ENCODE measurements around the gene ABO.
"Not testable (repeated sequence)": the region's sequence is repeated elsewhere in the genome, so short reads cannot be mapped to it uniquely, and the experiment has no call there.

The ABO gene

GRCh38 chr9:133276001-133276884, 1.2 kb upstream of the ABO start:
- H3K4me3 ChIP-seq (ENCODE audit: low read depth, low read length), result no peak overlapping the region

GRCh38 chr9:133274236-133275104, 531 bp downstream of the ABO start:
- TF ChIP-seq CTCF (IDR thresholded peaks at IDR 0.05; ENCODE audit: low read depth, low read length), result no peak
- no peak overlapping the region for H3K4me3 ChIP-seq (ENCODE audit: low read depth, low read length)

More at GRCh38 chr9:133276001-133276884, 1.2 kb upstream of the ABO start:
- no peak for TF ChIP-seq CTCF (IDR thresholded peaks at IDR 0.05; ENCODE audit: low read depth, low read length)

GRCh38 chr9:133273819-133274218, 1.2 kb downstream of the ABO start:
- no peak for TF ChIP-seq CTCF (IDR thresholded peaks at IDR 0.05; ENCODE audit: low read depth, low read length)
- H3K4me3 ChIP-seq (ENCODE audit: low read depth, low read length), result no peak overlapping the region

GRCh38 chr9:133273098-133273497, 1.9 kb downstream of the ABO start:
- no peak overlapping the region for H3K4me3 ChIP-seq (ENCODE audit: low read depth, low read length)
- no peak for TF ChIP-seq CTCF (IDR thresholded peaks at IDR 0.05; ENCODE audit: low read depth, low read length)

- TF ChIP-seq CTCF (IDR thresholded peaks at IDR 0.05; ENCODE audit: low read depth, low read length), result no peak
Measured at GRCh38 chr9:133269537-133270362, 5.3 kb downstream of the ABO start.

GRCh38 chr9:133269136-133269535, 5.9 kb downstream of the ABO start:
- not testable (repeated sequence) for H3K4me3 ChIP-seq (ENCODE audit: low read depth, low read length)

More at GRCh38 chr9:133269537-133270362, 5.3 kb downstream of the ABO start:
- H3K4me3 ChIP-seq (ENCODE audit: low read depth, low read length), result no peak overlapping the region

Data from WI38 (cell line).